ENCODE results near the gene ADRA2B. TPM values are rescaled to one million over a fixed set of nuclear protein-coding genes. Genes with fewer than 3 reads are reported as not detected.

ADRA2B gene
- total RNA-seq, 1 experiment from 2014 or later, result 0.47 TPM

- TF ChIP-seq SP1 (IDR thresholded peaks at IDR 0.05; ENCODE audit: low read depth) (no peak), POLR2AphosphoS5 (IDR thresholded peaks at IDR 0.05; ENCODE audit: low read depth, low read length) (no peak), CBX3 (IDR thresholded peaks at IDR 0.05; ENCODE audit: low read depth) (no peak), REST (IDR thresholded peaks at IDR 0.05; ENCODE audit: low read depth) (no peak), EZH2 (IDR thresholded peaks at IDR 0.05) (no peak), SIN3A (IDR thresholded peaks at IDR 0.05; ENCODE audit: low read depth) (no peak)
Observed at GRCh38 chr2:96098900-96099590, 17.3 kb downstream of the ADRA2B start (continued).

GRCh38 chr2:96097951-96098823 is 18.2 kb downstream of the ADRA2B start:
- RAD21 ChIA-PET (ENCODE audit: low non-redundant PET in 1 of 2, low total read pairs in 2 of 2, uncharacterized antibody in 2 of 2, unreplicated experiment in 2 of 2), result no interaction called here
- no peak overlapping the region for H3K9ac ChIP-seq (ENCODE audit: low read length)
- no peaks in the 10 kb centered on the region for H4K20me1 ChIP-seq (ENCODE audit: insufficient read depth)
- H3K27me3 ChIP-seq (ENCODE audit: insufficient read depth, low read length), result no peaks in the 10 kb centered on the region
- no peaks in the 10 kb centered on the region for H3K79me2 ChIP-seq (ENCODE audit: insufficient read depth, low read length)
- no peaks in the 10 kb centered on the region for H3K9me2 ChIP-seq (ENCODE audit: insufficient read depth)
- no peak overlapping the region for H3K27ac ChIP-seq (ENCODE audit: low read depth, low read length)
- POLR2A ChIA-PET, result no interaction called here
- no peaks in the 10 kb centered on the region for H3K4me1 ChIP-seq (ENCODE audit: control insufficient read depth in 1 of 2, insufficient read depth in 2 of 2, low read length in 2 of 2)
- intact Hi-C loops (cut with micrococcal nuclease), result no loop called here
- ATAC-seq (no peak), DNase-seq (ENCODE audit: low read depth, low spot score) (no peak)
- no peak overlapping the region for H2AFZ ChIP-seq (ENCODE audit: low read depth, low read length, poor library complexity, severe bottlenecking)
- no peaks in the 10 kb centered on the region for H3K36me3 ChIP-seq (ENCODE audit: control insufficient read depth in 1 of 2, insufficient read depth in 2 of 2, low read length in 2 of 2)
- BruUV-seq (replicated peaks), result no TSS peak
- H3K9me3 ChIP-seq (ENCODE audit: control insufficient read depth in 1 of 2, insufficient read depth in 1 of 2, low read depth in 1 of 2, low read length in 2 of 2), result no peaks in the 10 kb centered on the region
- no peak for TF ChIP-seq CTCF (IDR thresholded peaks at IDR 0.05 in 2 of 3, conservative IDR thresholded peaks at IDR 0.05 in 1 of 3; ENCODE audit: borderline replicate concordance in 1 of 3, insufficient read depth in 1 of 3, low read depth in 2 of 3, low read length in 2 of 3)
- TF ChIP-seq ELF1 (IDR thresholded peaks at IDR 0.05; ENCODE audit: borderline replicate concordance, low read depth), result no peak
- no peak for TF ChIP-seq ZNF274 (IDR thresholded peaks at IDR 0.05; ENCODE audit: low read depth, low read length)
- no peak for TF ChIP-seq POLR2AphosphoS5 (IDR thresholded peaks at IDR 0.05; ENCODE audit: low read depth, low read length)
- TF ChIP-seq ZBTB33 (IDR thresholded peaks at IDR 0.05; ENCODE audit: extremely low read depth, insufficient replicate concordance, low read length), result no peak
- no peak for TF ChIP-seq EZH2phosphoT487 (IDR thresholded peaks at IDR 0.05; ENCODE audit: borderline replicate concordance)
- H3K4me2 ChIP-seq (ENCODE audit: low read length), result no peak overlapping the region
- CTCF ChIA-PET, result no interaction called here
- no peak overlapping the region for H3K4me3 ChIP-seq (replicated peaks in 1 of 2; ENCODE audit: low read depth in 1 of 2, low read length in 2 of 2)

Data from HCT116 (cell line).